HFF-Myc (cell line): ENCODE measurements around the gene ALLC.

ENCODE experiments used
- DNase-seq: peaks from one replicate; pipeline ENCODE4 v3.0.0-alpha.2; 2011; ENCODE audit warnings: low read depth; ENCODE audit errors: extremely low read depth
- H3K4me3 ChIP-seq: replicated peaks from 2 replicates; pipeline ENCODE4 v1.5.1; 2011; ENCODE audit warnings: low read depth, mild to moderate bottlenecking, control low read depth, low read length
- TF ChIP-seq, protein P1 (sequence below): IDR thresholded peaks from 2 replicates; pipeline ENCODE4 v1.5.1; 2012; ENCODE audit warnings: mild to moderate bottlenecking, low read depth, low read length, control low read depth; ENCODE audit errors: missing control alignments

Gene ALLC

DNA sequence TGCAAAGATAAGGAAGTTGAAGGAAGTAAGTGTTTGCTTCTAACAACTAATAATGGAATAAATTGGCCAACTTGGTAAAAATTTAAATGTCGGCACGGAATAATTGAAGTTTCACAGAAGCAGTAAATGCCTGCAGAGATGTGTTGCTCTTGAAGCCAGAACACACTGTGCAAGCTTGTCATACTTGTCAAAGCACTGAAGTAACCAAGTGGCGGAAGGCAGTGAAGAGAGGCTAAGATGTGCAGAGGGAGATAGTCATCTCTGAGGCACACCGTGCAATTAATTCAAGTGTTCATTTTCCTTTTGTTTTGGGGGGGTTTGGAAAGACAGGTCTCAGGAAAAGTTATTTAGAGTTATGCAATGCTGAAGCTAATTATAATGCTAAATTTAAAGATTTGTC, 50.6 kb downstream of the ALLC start:
- TF ChIP-seq, protein P1, sequence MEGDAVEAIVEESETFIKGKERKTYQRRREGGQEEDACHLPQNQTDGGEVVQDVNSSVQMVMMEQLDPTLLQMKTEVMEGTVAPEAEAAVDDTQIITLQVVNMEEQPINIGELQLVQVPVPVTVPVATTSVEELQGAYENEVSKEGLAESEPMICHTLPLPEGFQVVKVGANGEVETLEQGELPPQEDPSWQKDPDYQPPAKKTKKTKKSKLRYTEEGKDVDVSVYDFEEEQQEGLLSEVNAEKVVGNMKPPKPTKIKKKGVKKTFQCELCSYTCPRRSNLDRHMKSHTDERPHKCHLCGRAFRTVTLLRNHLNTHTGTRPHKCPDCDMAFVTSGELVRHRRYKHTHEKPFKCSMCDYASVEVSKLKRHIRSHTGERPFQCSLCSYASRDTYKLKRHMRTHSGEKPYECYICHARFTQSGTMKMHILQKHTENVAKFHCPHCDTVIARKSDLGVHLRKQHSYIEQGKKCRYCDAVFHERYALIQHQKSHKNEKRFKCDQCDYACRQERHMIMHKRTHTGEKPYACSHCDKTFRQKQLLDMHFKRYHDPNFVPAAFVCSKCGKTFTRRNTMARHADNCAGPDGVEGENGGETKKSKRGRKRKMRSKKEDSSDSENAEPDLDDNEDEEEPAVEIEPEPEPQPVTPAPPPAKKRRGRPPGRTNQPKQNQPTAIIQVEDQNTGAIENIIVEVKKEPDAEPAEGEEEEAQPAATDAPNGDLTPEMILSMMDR, result no peak
- H3K4me3 ChIP-seq, result no peak overlapping the region
- DNase-seq, result no peak

DNA sequence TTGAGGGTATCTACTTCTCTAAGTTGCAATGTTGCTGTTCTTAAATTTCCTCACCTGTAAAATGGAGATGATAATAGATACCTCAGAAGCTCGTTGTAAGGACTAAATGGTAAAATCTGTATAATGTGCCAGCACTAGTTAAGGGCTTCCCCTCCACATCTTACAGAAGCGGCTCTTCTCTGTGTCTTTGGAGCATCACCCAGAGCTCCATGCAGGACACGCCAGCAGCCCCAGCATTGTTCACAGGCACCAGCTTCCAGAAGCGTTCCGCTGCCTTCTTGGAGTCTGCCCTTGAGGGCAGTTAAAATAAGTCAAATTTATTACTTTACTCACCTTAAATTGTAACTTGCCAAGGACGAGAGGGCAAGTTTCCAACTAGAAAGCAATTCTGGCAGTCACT, 51.2 kb downstream of the ALLC start:
- DNase-seq, result no peak
- TF ChIP-seq, protein P1, result no peak
- no peak overlapping the region for H3K4me3 ChIP-seq

DNA sequence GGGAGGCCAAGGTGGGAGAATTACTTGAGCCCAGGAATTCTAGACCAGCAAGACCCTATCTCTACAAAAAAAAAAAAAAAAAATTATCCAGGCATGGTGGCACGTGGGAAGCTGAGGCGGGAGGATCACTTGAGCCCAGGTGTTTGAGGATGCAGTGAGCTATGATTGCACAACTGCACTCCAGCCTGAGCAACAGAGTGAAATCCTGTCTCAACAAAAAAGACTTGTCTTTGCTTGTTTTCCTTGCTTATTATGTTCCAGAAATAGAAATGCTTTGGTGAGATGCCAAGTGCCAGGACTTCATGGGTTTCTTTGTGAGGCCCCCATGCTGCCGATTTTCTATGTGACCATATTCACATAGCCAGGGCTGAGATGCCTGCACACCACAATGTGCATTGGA, 54.4 kb downstream of the ALLC start:
- H3K4me3 ChIP-seq, result no peak overlapping the region
- no peak for DNase-seq
- TF ChIP-seq, protein P1, result no peak

DNA sequence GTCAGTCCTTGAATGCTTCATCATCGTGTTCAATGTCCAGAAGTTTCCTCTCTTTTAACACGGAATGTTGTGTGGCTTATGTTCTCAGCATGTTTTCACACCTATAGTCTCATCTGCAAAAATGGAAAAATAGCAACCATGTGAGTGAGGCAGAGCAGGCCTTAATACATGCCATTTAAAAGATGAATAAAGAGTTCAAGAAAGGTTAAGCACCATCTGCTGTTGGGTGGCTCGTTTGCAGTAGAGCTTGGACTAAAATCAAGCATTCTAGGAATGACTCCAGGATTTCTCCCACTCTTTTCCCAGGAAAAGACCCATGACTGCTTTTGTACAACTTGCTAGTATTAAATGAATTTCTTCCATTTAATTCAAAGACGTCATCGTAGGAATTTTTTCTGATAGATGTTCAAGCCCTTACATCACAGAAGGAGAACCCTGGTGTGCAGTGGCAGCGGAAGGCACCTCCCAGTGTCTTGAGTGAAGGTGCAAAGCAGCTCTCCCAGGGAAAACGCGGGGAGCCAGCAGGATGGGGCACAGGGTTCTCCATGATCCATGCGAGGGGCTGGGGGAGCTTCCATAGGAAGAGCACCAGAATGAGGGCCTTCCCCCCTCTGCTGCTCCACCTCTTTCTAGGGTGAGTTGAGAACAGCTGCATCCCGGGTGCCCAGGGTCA, 55.0 kb downstream of the ALLC start:
- no peak overlapping the region for H3K4me3 ChIP-seq
- DNase-seq, result peak; percentile 39
- TF ChIP-seq, protein P1, result no peak

DNA sequence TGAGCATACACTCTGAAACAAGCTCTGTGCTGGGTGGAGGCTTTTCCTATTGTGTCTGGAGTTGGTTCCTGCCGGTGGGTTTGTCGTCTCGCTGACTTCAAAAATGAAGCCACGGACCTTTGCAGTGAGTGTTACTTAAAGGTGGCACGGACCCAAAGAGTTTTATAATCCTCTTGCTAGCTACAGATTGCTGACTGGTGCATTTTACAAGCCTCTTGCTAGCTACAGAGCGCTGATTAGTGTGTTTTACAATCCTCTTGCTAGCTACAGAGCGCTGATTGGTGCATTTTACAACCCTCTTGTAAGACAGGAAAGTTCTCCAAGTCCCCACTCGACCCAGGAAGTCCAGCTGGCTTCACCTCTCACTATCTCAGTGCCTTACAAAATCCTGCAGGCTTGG, 60.7 kb downstream of the ALLC start:
- TF ChIP-seq, protein P1, result no peak
- DNase-seq, result no peak
- H3K4me3 ChIP-seq, result no peak overlapping the region

DNA sequence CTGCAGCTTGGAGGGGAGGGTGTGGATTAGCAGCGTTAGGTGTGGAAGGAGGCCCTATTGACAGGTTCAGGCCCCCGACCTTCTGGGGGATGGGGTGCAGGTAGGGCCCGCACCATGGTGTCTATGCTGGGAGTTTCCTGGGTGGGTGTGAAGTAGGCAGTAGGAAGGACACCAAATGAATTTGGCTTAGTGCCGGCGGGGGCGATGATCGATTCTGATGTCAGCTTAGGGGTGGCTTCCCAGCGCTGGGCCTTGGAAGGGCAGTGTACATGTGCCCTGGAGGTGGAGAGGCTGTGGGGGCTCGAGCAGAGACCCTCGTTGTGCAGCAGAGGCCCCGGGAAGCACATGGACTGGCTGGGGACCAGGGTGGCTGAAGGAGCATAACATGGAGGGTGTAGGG, 67.0 kb downstream of the ALLC start:
- no peak for DNase-seq
- TF ChIP-seq, protein P1, result no peak
- no peak overlapping the region for H3K4me3 ChIP-seq

DNA sequence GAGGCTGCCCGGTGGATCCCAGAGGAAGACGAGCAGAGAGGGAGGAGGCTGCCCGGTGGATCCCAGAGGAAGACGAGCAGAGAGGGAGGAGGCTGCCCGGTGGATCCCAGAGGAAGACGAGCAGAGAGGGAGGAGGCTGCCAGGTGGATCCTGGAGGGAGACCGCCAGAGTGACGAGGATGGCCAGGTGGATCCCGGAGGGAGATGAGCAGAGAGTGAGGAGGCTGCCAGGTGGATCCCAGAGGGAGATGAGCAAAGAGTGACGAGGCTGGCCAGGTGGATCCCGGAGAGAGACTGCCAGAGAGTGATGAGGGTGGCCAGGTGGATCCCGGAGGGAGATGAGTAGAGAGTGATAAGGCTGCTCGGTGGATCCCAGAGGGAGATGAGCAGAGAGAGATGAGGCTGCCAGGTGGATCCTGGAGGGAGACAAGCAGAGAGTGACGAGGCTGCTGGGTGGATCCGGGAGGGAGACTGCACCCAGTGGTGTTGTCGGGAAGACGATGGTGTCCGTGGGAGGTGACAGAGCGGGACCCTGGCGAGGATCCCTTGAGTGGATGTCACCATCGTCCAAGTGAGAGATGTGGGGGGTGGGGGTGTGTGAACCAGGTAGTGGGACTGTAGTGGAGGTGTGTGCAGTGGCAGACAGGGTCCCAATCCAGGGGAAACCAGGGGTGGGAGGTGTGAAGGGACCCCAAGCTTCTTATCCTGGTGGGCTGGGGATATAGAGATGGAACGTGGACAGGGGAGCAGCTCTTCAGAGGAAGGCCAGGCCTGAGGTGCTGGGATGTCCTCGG, 67.7 kb downstream of the ALLC start:
- H3K4me3 ChIP-seq, result no peak overlapping the region
- TF ChIP-seq, protein P1, result no peak
- no peak for DNase-seq
